K562 (cell line): ENCODE data around the gene ANK2. TPM values are rescaled to one million over a fixed set of nuclear protein-coding genes. Genes with fewer than 3 reads are reported as not detected.

Experiments
- ATAC-seq: fragments of 200-7000 bp; cut with Tn5 transposase; 3 replicates; pipeline ENCODE4 v1.9.1; 2020; ENCODE audit warnings: moderate library complexity
- BruUV-seq: library from RNA; stranded (reverse); fragments of 400-500 nt; replicated peaks from 2 replicates; lab custom pipeline; 2021; lab: Mats Ljungman, UMichigan
- CTCF ChIA-PET: fragments of 300-600 bp; formaldehyde crosslinking; extraction: SDS; loops from one replicate; lab custom pipeline; 2021; ENCODE audit warnings: low intra/inter-chr PET ratio; lab: Yijun Ruan, JAX
- POLR2A ChIA-PET: fragments of 300-600, 350-650 bp; sonication (Branson Sonifier 250); formaldehyde crosslinking; extraction: SDS; loops from one replicate; lab custom pipeline; 2021; ENCODE audit warnings: antibody characterized with exemption, inconsistent platforms; lab: Yijun Ruan, JAX
- DNase-seq, 4 experiments: peaks; one replicate each; pipeline versions ENCODE4 v3.0.0 to v3.0.0-alpha.2; 2011 to 2018; ENCODE audit warnings: low spot score in 3 of 4, mixed read lengths in 3 of 4; ENCODE audit errors: extremely low read depth in 1 of 4
- FAIRE-seq: peaks from 2 replicates; lab custom pipeline; 2011; peaks lifted over from hg19 to GRCh38; lab: Jason Lieb, UNC
- H2AFZ ChIP-seq: 2 replicates; pipeline ENCODE4 v1.6.0; 2011; ENCODE audit warnings: low read depth, low read length, control low read depth, inconsistent platforms
- H3K27ac ChIP-seq: fragments of 200-600 bp; 3 replicates; pipeline ENCODE4 v1.8.0; 2011; ENCODE audit warnings: low read depth, mild to moderate bottlenecking, control low read depth, inconsistent platforms, low read length, moderate library complexity, mixed read lengths; ENCODE audit errors: extremely low read depth
- H3K27me3 ChIP-seq, 2 experiments: fragments of 300-600 bp in 1 of 2; 2 replicates in 1 of 2; 3 replicates in 1 of 2; pipeline versions ENCODE4 v1.6.0 to v1.8.0; 2011; ENCODE audit warnings: inconsistent platforms in 2 of 2, low read length in 2 of 2, mild to moderate bottlenecking in 1 of 2, mixed read lengths in 1 of 2, moderate library complexity in 1 of 2; ENCODE audit not compliant: control insufficient read depth in 2 of 2, insufficient read depth in 2 of 2
- H3K36me3 ChIP-seq: fragments of 300-600 bp; 3 replicates; pipeline ENCODE4 v1.8.0; 2011; ENCODE audit warnings: mild to moderate bottlenecking, low read length, inconsistent platforms; ENCODE audit not compliant: control insufficient read depth, insufficient read depth
- H3K4me1 ChIP-seq, 2 experiments: fragments of 200-600 bp in 1 of 2; replicated peaks in 1 of 2; 2 replicates in 1 of 2; 3 replicates in 1 of 2; pipeline versions ENCODE4 v1.5.1 to v1.8.0; 2011; ENCODE audit warnings: inconsistent platforms in 2 of 2, low read length in 2 of 2, mild to moderate bottlenecking in 1 of 2, mixed read lengths in 1 of 2, moderate library complexity in 1 of 2; ENCODE audit not compliant: control insufficient read depth in 2 of 2, insufficient read depth in 2 of 2
- H3K4me2 ChIP-seq: 2 replicates; pipeline ENCODE4 v1.6.1; 2011; ENCODE audit warnings: low read length, control low read depth, inconsistent platforms, mixed read lengths; ENCODE audit not compliant: insufficient read depth
- H3K4me3 ChIP-seq: fragments of 200-600 bp; sonication (generic), shearing (Covaris generic); 2 replicates; pipeline ENCODE4 v1.5.1; 2016; ENCODE audit warnings: control low read depth, inconsistent platforms
- H3K79me2 ChIP-seq: fragments of 200-600 bp; 3 replicates; pipeline ENCODE4 v1.8.0; 2011; ENCODE audit warnings: low read length, inconsistent platforms; ENCODE audit not compliant: control insufficient read depth, insufficient read depth
- H3K9ac ChIP-seq, 2 experiments: 2 replicates each; pipeline versions ENCODE4 v1.6.0 to v1.6.1; 2011; ENCODE audit warnings: low read depth in 2 of 2, low read length in 2 of 2, control low read depth in 1 of 2, inconsistent platforms in 1 of 2, mild to moderate bottlenecking in 1 of 2, mixed read lengths in 1 of 2; ENCODE audit not compliant: insufficient read depth in 1 of 2
- H3K9me1 ChIP-seq: one replicate; pipeline ENCODE4 v1.6.0; 2011; ENCODE audit warnings: inconsistent platforms, mild to moderate bottlenecking, low read length, moderate library complexity; ENCODE audit not compliant: control insufficient read depth, insufficient read depth
- H3K9me3 ChIP-seq: replicated peaks from 2 replicates; pipeline ENCODE4 v1.5.1; 2011; ENCODE audit warnings: low read depth, low read length, inconsistent platforms; ENCODE audit not compliant: control insufficient read depth, insufficient read depth
- H4K20me1 ChIP-seq: replicated peaks from 2 replicates; pipeline ENCODE4 v1.6.1; 2011; ENCODE audit warnings: low read length, inconsistent platforms, mixed read lengths; ENCODE audit not compliant: control insufficient read depth, insufficient read depth
- ATF2 ChIP-seq: sonication (generic); formaldehyde crosslinking; IDR thresholded peaks from 2 replicates; pipeline ENCODE4 v1.8.1; 2022; ENCODE audit warnings: missing genetic modification reagents
- BDP1 ChIP-seq: IDR thresholded peaks from 3 replicates; pipeline ENCODE4 v1.6.1; 2011; ENCODE audit not compliant: insufficient read length, insufficient read depth
- CREB1 ChIP-seq, 2 experiments: sonication (generic) in 1 of 2; formaldehyde crosslinking in 1 of 2; IDR thresholded peaks; 2 replicates each; pipeline versions ENCODE4 v1.6.1 to v1.8.0; 2012 to 2022; ENCODE audit warnings: inconsistent platforms in 1 of 2, mild to moderate bottlenecking in 1 of 2, missing genetic modification reagents in 1 of 2, moderate library complexity in 1 of 2
- ELF2 ChIP-seq: fragments of 250-450 bp; sonication (Bioruptor Pico); IDR thresholded peaks from 2 replicates; pipeline ENCODE4 v1.5.0; 2021; ENCODE audit warnings: mild to moderate bottlenecking
- GATAD2B ChIP-seq: fragments of 450-650 bp; IDR thresholded peaks from 2 replicates; pipeline ENCODE4 v1.6.1; 2017; ENCODE audit warnings: mild to moderate bottlenecking, borderline replicate concordance
- HOXB6 ChIP-seq: fragments of 250-450 bp; sonication (Bioruptor Pico); IDR thresholded peaks from 2 replicates; pipeline ENCODE4 v1.5.1; 2022; ENCODE audit warnings: mild to moderate bottlenecking, borderline replicate concordance
- KLF6 ChIP-seq: fragments of 250-450 bp; sonication (Bioruptor Pico); IDR thresholded peaks from 2 replicates; pipeline ENCODE4 v1.4.0; 2020; ENCODE audit warnings: mild to moderate bottlenecking, moderate library complexity, borderline replicate concordance
- POLR3A ChIP-seq: IDR thresholded peaks from 2 replicates; pipeline ENCODE4 v1.6.1; 2011; ENCODE audit warnings: borderline replicate concordance, mild to moderate bottlenecking, moderate library complexity; ENCODE audit not compliant: insufficient read length, insufficient read depth; ENCODE audit errors: extremely low read depth
- PRPF4 ChIP-seq: fragments of 200-400 bp; formaldehyde crosslinking; IDR thresholded peaks from one replicate; pipeline ENCODE4 v1.6.1; 2017; ENCODE audit warnings: low read length, low read depth, mild to moderate bottlenecking; ENCODE audit not compliant: insufficient read depth, poor library complexity, severe bottlenecking
- TFAM ChIP-seq: fragments of 250-450 bp; sonication (Bioruptor Pico); conservative IDR thresholded peaks from 2 replicates; pipeline ENCODE4 v1.5.0; 2021; ENCODE audit warnings: mild to moderate bottlenecking, moderate library complexity
- TFE3 ChIP-seq: fragments of 450-650 bp; formaldehyde crosslinking; IDR thresholded peaks from 2 replicates; pipeline ENCODE4 v1.4.0; 2020; ENCODE audit warnings: mild to moderate bottlenecking, mixed read lengths
- TOE1 ChIP-seq, 2 experiments: fragments of 450-650 bp in 1 of 2; sonication (generic) in 1 of 2; formaldehyde crosslinking in 1 of 2; IDR thresholded peaks; 2 replicates each; pipeline versions ENCODE4 v1.7.1 to v1.8.0; 2016 to 2022; ENCODE audit warnings: borderline replicate concordance in 2 of 2, mild to moderate bottlenecking in 2 of 2, antibody characterized with exemption in 1 of 2, inconsistent platforms in 1 of 2, low read depth in 1 of 2, missing genetic modification reagents in 1 of 2, moderate library complexity in 1 of 2
- ZFP1 ChIP-seq: fragments of 450-650 bp; formaldehyde crosslinking; IDR thresholded peaks from 2 replicates; pipeline ENCODE4 v1.4.0; 2020; ENCODE audit warnings: mild to moderate bottlenecking, mixed read lengths
- ZNF124 ChIP-seq: sonication (generic); formaldehyde crosslinking; IDR thresholded peaks from 2 replicates; pipeline ENCODE4 v1.8.1; 2022; ENCODE audit warnings: missing genetic modification reagents
- ZNF583 ChIP-seq: fragments of 250-450 bp; sonication (Bioruptor Pico); IDR thresholded peaks from 2 replicates; pipeline ENCODE4 v1.4.0; 2020
- in situ Hi-C: fragments of 300-500 bp; cut with MboI; formaldehyde crosslinking; loops from 4 replicates; pipeline ENCODE4 v1.15.0; 2018; ENCODE audit warnings: inconsistent platforms, mixed read lengths
- intact Hi-C: fragments of 100-400 bp; cut with micrococcal nuclease; formaldehyde crosslinking; loops from 2 replicates; pipeline ENCODE4 v1.14.2; 2022
- polyA plus RNA-seq, 8 experiments: library from polyadenylated mRNA; depleted of rRNA in 4 of 8; stranded (reverse) in 5 of 8; unstranded in 3 of 8; fragments of >200 nt; fragmentation: Nextera tagmentation in 2 of 8; fragmentation: Illumina TruSeq in 1 of 8; extraction: Ambion mirVana in 2 of 8; extraction: Trizol in 1 of 8; gene quantifications; 2 replicates each; pipeline versions ENCODE4 v1.2.1 to v1.2.3, GENCODE V29; 2011 to 2014; ENCODE audit warnings: inconsistent platforms in 1 of 8, missing spikeins in 1 of 8
- total RNA-seq, 7 experiments: library from RNA; depleted of rRNA in 6 of 7; stranded (reverse); fragments of >200 nt in 6 of 7; fragmentation: Illumina TruSeq in 2 of 7; extraction: Trizol in 2 of 7; gene quantifications; 2 replicates each; pipeline versions ENCODE4 v1.2.1 to v1.2.3, GENCODE V29; 2011 to 2021; ENCODE audit warnings: low replicate concordance in 1 of 7
- TF ChIP-seq, protein P1 (sequence below): fragments of 450-650 bp; IDR thresholded peaks from 2 replicates; pipeline ENCODE4 v1.6.1; 2018; ENCODE audit warnings: mild to moderate bottlenecking, low read depth; ENCODE audit not compliant: partially characterized antibody

Gene ANK2
- total and polyA plus RNA-seq, 9 of the 15 experiments (the other 6 are each of a cell fraction or from before 2014, with no cell fraction given), result 0.07 to 0.24 TPM; not detected in 7

- FAIRE-seq, result no peak
- TF ChIP-seq ZNF583 (CRISPR knock-in tag), result no peak
- TF ChIP-seq PRPF4, result no peak
- TF ChIP-seq, protein P1, sequence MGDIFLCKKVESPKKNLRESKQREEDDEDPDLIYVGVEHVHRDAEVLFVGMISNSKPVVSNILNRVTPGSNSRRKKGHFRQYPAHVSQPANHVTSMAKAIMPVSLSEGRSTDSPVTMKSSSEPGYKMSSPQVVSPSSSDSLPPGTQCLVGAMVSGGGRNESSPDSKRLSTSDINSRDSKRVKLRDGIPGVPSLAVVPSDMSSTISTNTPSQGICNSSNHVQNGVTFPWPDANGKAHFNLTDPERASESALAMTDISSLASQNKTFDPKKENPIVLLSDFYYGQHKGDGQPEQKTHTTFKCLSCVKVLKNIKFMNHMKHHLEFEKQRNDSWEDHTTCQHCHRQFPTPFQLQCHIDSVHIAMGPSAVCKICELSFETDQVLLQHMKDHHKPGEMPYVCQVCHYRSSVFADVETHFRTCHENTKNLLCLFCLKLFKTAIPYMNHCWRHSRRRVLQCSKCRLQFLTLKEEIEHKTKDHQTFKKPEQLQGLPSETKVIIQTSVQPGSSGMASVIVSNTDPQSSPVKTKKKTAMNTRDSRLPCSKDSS, result no peak
- TF ChIP-seq CREB1 (IDR thresholded peaks at IDR 0.05), result no peak
- no peak for TF ChIP-seq CREB1 (CRISPR knock-in tag; IDR thresholded peaks at IDR 0.05)
- TF ChIP-seq TOE1 (IDR thresholded peaks at IDR 0.05; ENCODE audit: borderline replicate concordance), result no peak
- no peak for TF ChIP-seq TOE1 (CRISPR knock-in tag; IDR thresholded peaks at IDR 0.05; ENCODE audit: borderline replicate concordance, low read depth)
- no peak for TF ChIP-seq ZFP1
- no peak for TF ChIP-seq TFAM (CRISPR knock-in tag)
- no peak for TF ChIP-seq ATF2 (CRISPR knock-in tag)
- no peak for TF ChIP-seq GATAD2B
- TF ChIP-seq ZNF124 (CRISPR knock-in tag), result no peak
- TF ChIP-seq BDP1, result no peak
- no peak for TF ChIP-seq POLR3A
- TF ChIP-seq HOXB6 (CRISPR knock-in tag), result no peak
- TF ChIP-seq TFE3 (CRISPR knock-in tag), result no peak
- TF ChIP-seq KLF6 (CRISPR knock-in tag), result no peak
- no peak for TF ChIP-seq ELF2 (CRISPR knock-in tag)
Observed at GRCh38 chr4:113106108-113106507, 56.7 kb downstream of the ANK2 start.

More at GRCh38 chr4:113106108-113106507, 56.7 kb downstream of the ANK2 start:
- CTCF ChIA-PET, result no interaction called here
- no peak overlapping the region for H2AFZ ChIP-seq
- H3K27ac ChIP-seq, result no peak overlapping the region
- H3K4me3 ChIP-seq, result no peak overlapping the region
- H3K36me3 ChIP-seq, result no peaks in the 10 kb centered on the region
- no peak overlapping the region for H3K4me2 ChIP-seq
- no peaks in the 10 kb centered on the region for H3K9me3 ChIP-seq
- H3K4me1 ChIP-seq, result no peaks in the 10 kb centered on the region
- no peak for DNase-seq
- H3K27me3 ChIP-seq, result no peaks in the 10 kb centered on the region
- no peaks in the 10 kb centered on the region for H4K20me1 ChIP-seq
- BruUV-seq, result no TSS peak
- ATAC-seq, result no peak
- POLR2A ChIA-PET, result no interaction called here
- H3K9me1 ChIP-seq, result no peaks in the 10 kb centered on the region
- H3K79me2 ChIP-seq, result no peaks in the 10 kb centered on the region
- in situ Hi-C loops, result no loop called here
- intact Hi-C loops, result no loop called here
- H3K9ac ChIP-seq, result no peak overlapping the region
